Pancreas (tissue), 10 donors: ENCODE measurements around the gene ZNF354C. TPM values are rescaled to one million over a fixed set of nuclear protein-coding genes. Genes with fewer than 3 reads are reported as not detected.
A peak's percentile ranks its signal among the peaks of the same experiment; 100 is the strongest.

Experiments
- ATAC-seq, 4 donors: fragments of 200-7000 bp; cut with Tn5 transposase; one replicate each; pipeline versions ENCODE4 v1.8.0 to v1.9.1; 2020; ENCODE audit warnings: mild to moderate bottlenecking in 4 of 4, moderate library complexity in 4 of 4
- DNase-seq, 6 donors: peaks; one replicate each; pipeline ENCODE4 v3.0.0-alpha.2; 2020
- FAIRE-seq: peaks from 2 replicates; lab custom pipeline; 2012; peaks lifted over from hg19 to GRCh38; lab: Jason Lieb, UNC
- H3K27ac ChIP-seq, 4 donors: fragments of 200-600 bp; sonication (generic); 1 replicate in 3 of 4; 2 replicates in 1 of 4; pipeline versions ENCODE4 v1.5.0 to v1.8.0; 2020
- H3K27me3 ChIP-seq, 4 donors: fragments of 200-600 bp; one replicate each; pipeline ENCODE4 v1.8.0; 2021
- H3K36me3 ChIP-seq, 3 donors: fragments of 200-600 bp; sonication (generic) in 1 of 3; one replicate each; pipeline versions ENCODE4 v1.5.0 to v1.8.0; 2020 to 2021
- H3K4me1 ChIP-seq, 3 donors: fragments of 200-600 bp; one replicate each; pipeline ENCODE4 v1.8.0; 2021
- H3K4me3 ChIP-seq, 4 donors: fragments of 200-600 bp; sonication (generic) in 2 of 4; one replicate each; pipeline versions ENCODE4 v1.5.0 to v1.8.0; 2020 to 2021
- H3K9me3 ChIP-seq, 4 donors: fragments of 200-600 bp; one replicate each; pipeline ENCODE4 v1.8.0; 2021
- WGBS, 2 donors: extraction: QIAGEN DNeasy Blood & Tissue Kit; methylation state at CpG; one replicate each; pipeline ENCODE4 v1.1.7; 2013; 5-methylcytosine and 5-hydroxymethylcytosine counted together
- intact Hi-C, 3 donors: fragments of 100-400 bp; cut with DNase I; formaldehyde crosslinking; loops; one replicate each; pipeline versions ENCODE4 v1.11.1 to v1.14.2; 2022
- polyA plus RNA-seq, 2 donors: library from polyadenylated mRNA; stranded (reverse); fragments of 200-250 nt; gene quantifications; one replicate each; pipeline ENCODE4 v1.2.3, GENCODE V29; 2013
- total RNA-seq, 6 donors: library from RNA; stranded (reverse); fragmentation: NEBNext Ultra II Directional in 4 of 6; extraction: Animal tissue kit (Norgen Biotek cat#: 25700) in 4 of 6; gene quantifications; one replicate each; pipeline versions ENCODE4 v1.2.1 to v1.2.4, GENCODE V29; 2021 to 2023
- TF ChIP-seq, protein P1 (sequence below), 4 donors: fragments of 200-600 bp; sonication (generic) in 3 of 4; IDR thresholded peaks; one replicate each; pipeline versions ENCODE4 v1.5.0 to v1.8.0; 2021; ENCODE audit warnings: antibody characterized with exemption in 4 of 4
- donor health status: healthy with polysubstance abuse.
- donor health status: DM: no; HTN: no; CAD: no; lungs with moderate emphysema.
- donor health status: DM: no; HTN: no; CAD: no.
- donor health status: control.
- donor health status: control.
- donor health status: Bipolar disorder and iron deficiency.
- donor health status: DM: yes; HTN: yes; CAD: no.
- donor health status: DM: no; HTN: no; CAD: no.
- donor health status: DM: no; HTN: no; CAD: no.
- donor health status: DM: yes; HTN: yes; CAD: no.

ZNF354C gene
- total and polyA plus RNA-seq, 8 donors, result 0.91 to 4.4 (median 2.1) TPM

DNA sequence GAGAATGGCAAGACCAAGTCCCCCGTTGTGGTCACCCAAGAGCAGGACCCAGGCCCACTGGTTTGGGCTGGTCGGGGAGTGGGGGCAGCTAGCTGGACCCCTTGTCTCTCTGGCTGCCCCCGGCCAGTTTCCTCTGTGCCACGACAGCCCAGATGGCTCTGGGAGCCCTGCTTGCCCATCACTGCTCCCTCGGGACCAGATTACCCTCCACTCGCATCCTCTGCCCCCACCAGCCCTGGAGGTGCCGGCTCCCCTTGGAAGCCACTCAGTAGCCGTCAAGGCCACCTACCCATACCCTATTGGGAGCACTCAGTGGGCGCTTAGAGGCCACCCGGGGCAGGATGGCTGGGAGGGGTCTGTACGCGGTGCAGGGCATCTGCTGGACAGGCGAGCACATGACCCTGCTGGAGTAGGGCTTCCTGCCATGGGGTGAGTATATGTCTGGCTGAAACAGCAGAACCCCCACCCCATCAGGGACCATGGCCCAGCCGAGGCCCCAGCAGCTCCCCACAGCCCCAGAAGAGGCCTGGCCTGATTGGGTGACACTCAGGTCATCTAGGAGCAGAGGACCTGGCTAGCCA is 70.0 kb downstream of the ZNF354C start:
- DNase-seq (peak in 1 of 6 donors; percentile 38), FAIRE-seq (no peak), ATAC-seq (no peak)
- Histone ChIP-seq H3K9me3 (no peaks in the 10 kb centered on the region), H3K27ac (no peak overlapping the region), H3K27me3 (no peaks in the 10 kb centered on the region), H3K36me3 (no peaks in the 10 kb centered on the region), H3K4me1 (no peaks in the 10 kb centered on the region), H3K4me3 (no peak overlapping the region)
- intact Hi-C loops, result no loop called here
- WGBS, 2 donors, result 67 to 89% methylated on average over 13 to 14 of the region's 14 CpGs
- TF ChIP-seq, protein P1, sequence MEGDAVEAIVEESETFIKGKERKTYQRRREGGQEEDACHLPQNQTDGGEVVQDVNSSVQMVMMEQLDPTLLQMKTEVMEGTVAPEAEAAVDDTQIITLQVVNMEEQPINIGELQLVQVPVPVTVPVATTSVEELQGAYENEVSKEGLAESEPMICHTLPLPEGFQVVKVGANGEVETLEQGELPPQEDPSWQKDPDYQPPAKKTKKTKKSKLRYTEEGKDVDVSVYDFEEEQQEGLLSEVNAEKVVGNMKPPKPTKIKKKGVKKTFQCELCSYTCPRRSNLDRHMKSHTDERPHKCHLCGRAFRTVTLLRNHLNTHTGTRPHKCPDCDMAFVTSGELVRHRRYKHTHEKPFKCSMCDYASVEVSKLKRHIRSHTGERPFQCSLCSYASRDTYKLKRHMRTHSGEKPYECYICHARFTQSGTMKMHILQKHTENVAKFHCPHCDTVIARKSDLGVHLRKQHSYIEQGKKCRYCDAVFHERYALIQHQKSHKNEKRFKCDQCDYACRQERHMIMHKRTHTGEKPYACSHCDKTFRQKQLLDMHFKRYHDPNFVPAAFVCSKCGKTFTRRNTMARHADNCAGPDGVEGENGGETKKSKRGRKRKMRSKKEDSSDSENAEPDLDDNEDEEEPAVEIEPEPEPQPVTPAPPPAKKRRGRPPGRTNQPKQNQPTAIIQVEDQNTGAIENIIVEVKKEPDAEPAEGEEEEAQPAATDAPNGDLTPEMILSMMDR (IDR thresholded peaks at IDR 0.05), result no peak

DNA sequence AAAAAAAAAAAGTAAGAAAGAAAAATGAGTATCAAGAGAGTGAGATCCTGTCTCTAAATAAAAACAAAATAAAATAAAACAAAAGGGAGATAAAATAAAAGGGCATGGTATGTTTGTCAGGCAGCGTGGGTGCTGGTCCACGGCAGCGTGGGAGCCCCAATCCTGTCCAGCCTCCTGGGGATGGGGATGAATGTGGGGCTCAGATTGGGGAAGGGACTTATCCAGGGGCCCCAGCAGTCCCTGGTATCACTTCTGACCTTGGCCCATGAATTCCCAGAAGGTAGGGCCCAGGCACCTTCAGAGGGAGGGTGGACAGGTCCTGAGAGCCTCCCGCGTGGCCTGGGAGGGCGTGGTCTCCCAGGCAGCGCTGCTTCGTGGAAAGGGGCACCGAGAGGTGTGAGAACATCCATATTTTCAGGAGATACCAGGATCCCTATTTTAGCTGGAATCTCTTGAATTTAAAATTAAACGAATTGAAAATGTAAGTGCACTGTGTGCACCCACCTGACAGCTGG is 71.2 kb downstream of the ZNF354C start:
- intact Hi-C loops, result no loop called here
- Histone ChIP-seq H3K27me3 (no peaks in the 10 kb centered on the region), H3K4me1 (no peaks in the 10 kb centered on the region), H3K4me3 (no peak overlapping the region), H3K27ac (no peak overlapping the region), H3K36me3 (no peaks in the 10 kb centered on the region), H3K9me3 (no peaks in the 10 kb centered on the region)
- TF ChIP-seq, protein P1 (IDR thresholded peaks at IDR 0.05), result no peak
- no peak for FAIRE-seq
- ATAC-seq, result no peak
- DNase-seq, result peak in 1 of 6 donors; percentile 26
- 58 to 74% methylated on average over 10 of the region's 10 CpGs for WGBS, 2 donors

DNA sequence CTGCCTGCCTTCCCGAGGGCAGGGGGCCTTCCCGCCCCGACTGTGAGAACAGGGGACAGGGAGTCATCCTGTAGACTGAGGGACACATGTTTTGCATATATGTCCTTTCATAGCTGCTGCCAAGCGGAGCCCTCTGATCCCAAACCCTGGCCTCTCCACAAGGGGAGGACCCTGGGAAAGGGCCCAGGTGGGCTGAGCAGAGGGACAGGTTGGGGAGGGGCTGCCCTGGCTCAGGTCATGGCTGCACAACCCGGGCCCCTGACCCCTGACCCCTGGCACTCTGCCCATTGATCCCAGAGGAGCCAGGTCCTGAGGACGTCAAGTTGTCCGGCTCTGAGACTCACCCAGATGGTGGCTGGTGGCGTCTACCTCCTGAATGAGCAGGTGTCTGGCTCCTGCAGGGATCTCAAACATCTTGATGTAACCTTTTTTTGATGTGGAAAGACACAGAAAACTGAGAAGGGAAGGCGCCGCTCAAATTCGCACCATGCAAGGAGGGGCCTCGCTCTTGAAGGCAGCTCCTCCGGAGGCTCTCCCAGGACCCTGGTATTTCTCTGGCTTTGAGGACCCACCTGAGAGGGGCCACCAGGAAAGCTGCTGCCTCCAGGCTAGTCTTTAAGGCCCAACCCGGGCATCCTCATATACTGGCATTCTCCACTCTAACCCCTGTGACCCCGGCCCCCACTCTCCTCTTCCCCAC is 71.9 kb downstream of the ZNF354C start:
- H3K9me3 ChIP-seq, result no peaks in the 10 kb centered on the region
- intact Hi-C loops, result no loop called here
- TF ChIP-seq, protein P1 (IDR thresholded peaks at IDR 0.05), result no peak
- FAIRE-seq, result no peak
- DNase-seq, result peak in 2 of 6 donors; percentile 8 to 41
- H3K27me3 ChIP-seq, result no peaks in the 10 kb centered on the region
- no peak for ATAC-seq
- no peak overlapping the region for H3K27ac ChIP-seq
- no peak overlapping the region for H3K4me3 ChIP-seq
- 47 to 50% methylated on average over 14 to 15 of the region's 15 CpGs for WGBS, 2 donors
- H3K4me1 ChIP-seq, result no peaks in the 10 kb centered on the region
- H3K36me3 ChIP-seq, result no peaks in the 10 kb centered on the region

DNA sequence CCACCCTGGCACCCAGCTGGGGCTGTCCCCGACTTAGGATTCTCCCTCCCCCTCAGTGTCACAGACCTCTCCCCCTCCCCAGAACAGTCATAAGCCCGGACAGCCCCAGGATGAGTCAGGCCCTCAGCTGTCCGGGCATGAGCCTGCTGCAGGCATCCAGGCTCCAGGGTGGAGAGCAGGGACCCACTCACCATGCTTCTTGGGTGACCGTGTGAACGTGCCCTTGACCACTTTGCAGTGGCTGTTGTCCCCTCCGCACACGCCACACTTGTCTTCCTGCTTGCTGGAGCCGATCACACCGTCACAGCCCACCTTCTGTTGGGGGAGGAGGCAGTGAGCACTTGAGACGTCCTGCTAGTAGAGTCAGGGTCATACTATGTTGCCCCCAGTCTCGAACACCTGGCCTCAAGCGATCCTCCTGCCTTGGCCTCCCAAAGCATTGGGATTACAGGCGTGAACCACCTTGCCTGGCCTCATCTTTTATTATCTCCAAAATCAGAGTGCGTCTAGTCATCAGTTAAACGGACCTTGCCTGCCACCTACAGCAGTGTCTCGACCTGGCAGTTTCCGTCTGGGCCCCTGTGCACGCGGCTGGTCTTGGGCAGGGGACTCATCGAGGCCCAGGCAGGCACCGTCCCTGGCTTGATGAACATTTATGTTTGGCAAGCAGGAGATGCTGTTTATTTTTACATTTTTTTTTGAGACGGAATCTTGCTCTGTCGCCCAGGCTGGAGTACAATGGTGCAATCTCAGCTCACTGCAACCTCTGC is 72.6 kb downstream of the ZNF354C start:
- DNase-seq, result no peak
- Histone ChIP-seq H3K4me1 (no peaks in the 10 kb centered on the region), H3K36me3 (no peaks in the 10 kb centered on the region), H3K4me3 (no peak overlapping the region), H3K27me3 (no peaks in the 10 kb centered on the region), H3K9me3 (no peaks in the 10 kb centered on the region), H3K27ac (no peak overlapping the region)
- no peak for FAIRE-seq
- WGBS, 2 donors, result 74 to 82% methylated on average over 23 of the region's 23 CpGs
- no peak for ATAC-seq
- TF ChIP-seq, protein P1 (IDR thresholded peaks at IDR 0.05), result no peak
- intact Hi-C loops, result no loop called here

Other genes with a start within 250 kb of the ZNF354C start
- gene ZNF354B, start 200.4 kb upstream of the ZNF354C start, total RNA-seq, result 10 to 100 TPM in 1 of 6 donors, 1 to 10 TPM in 5; 4.4 to 11.8 (median 7.5) TPM
- 10 to 100 TPM; 11.8 to 15.7 TPM for gene ZNF354B, start 200.4 kb upstream of the ZNF354C start, polyA plus RNA-seq
- gene ZFP2, start 164.5 kb upstream of the ZNF354C start, total RNA-seq, result 1 to 10 TPM in 4 of 6 donors, under 1 TPM in 2; 0.51 to 2.5 (median 1.1) TPM
- gene ZFP2, start 164.5 kb upstream of the ZNF354C start, polyA plus RNA-seq, result 1 to 10 TPM; 1.6 to 3.2 TPM
- gene ZNF454, start 119.2 kb upstream of the ZNF354C start, total RNA-seq, result 1 to 10 TPM in 5 of 6 donors, under 1 TPM in 1; 0.85 to 3.1 (median 1.5) TPM
- gene ZNF454, start 119.2 kb upstream of the ZNF354C start, polyA plus RNA-seq, result 1 to 10 TPM; 1.6 to 1.8 TPM
- not detected for gene GRM6, start 65.1 kb upstream of the ZNF354C start, total RNA-seq
- gene GRM6, start 65.1 kb upstream of the ZNF354C start, polyA plus RNA-seq, result under 1 TPM in 1 of 2 donors, not detected in 1; 0.02 TPM
- gene ZNF879, start 36.6 kb upstream of the ZNF354C start, total RNA-seq, result 1 to 10 TPM; 1.5 to 2.9 (median 2.1) TPM
- gene ZNF879, start 36.6 kb upstream of the ZNF354C start, polyA plus RNA-seq, result 1 to 10 TPM; 1.6 to 2.5 TPM